BLaER1 treated with 17β-estradiol and CSF1 and Interleukin-3, amounts not matched to agents 10 nM and 100 nM (cell line): Measurements from ENCODE around the gene HOXC4.

Source experiments
- H3K27ac ChIP-seq, 11 experiments: shearing (Covaris generic); formaldehyde crosslinking; 2 replicates each; pipeline ENCODE4 v1.8.1; 2022
- H3K27me3 ChIP-seq, 11 experiments: shearing (Covaris generic); formaldehyde crosslinking; 2 replicates each; pipeline ENCODE4 v1.8.1; 2022
- H3K36me3 ChIP-seq, 11 experiments: shearing (Covaris generic); formaldehyde crosslinking; 2 replicates each; pipeline ENCODE4 v1.8.1; 2022
- H3K4me1 ChIP-seq, 10 experiments: shearing (Covaris generic); formaldehyde crosslinking; 2 replicates each; pipeline ENCODE4 v1.8.1; 2022
- H3K4me2 ChIP-seq, 11 experiments: shearing (Covaris generic); formaldehyde crosslinking; 2 replicates each; pipeline ENCODE4 v1.8.1; 2022
- H3K4me3 ChIP-seq, 10 experiments: shearing (Covaris generic); formaldehyde crosslinking; 2 replicates each; pipeline ENCODE4 v1.8.1; 2022
- H3K9ac ChIP-seq, 11 experiments: shearing (Covaris generic); formaldehyde crosslinking; 2 replicates each; pipeline ENCODE4 v1.8.1; 2022
- H3K9me3 ChIP-seq, 11 experiments: shearing (Covaris generic); formaldehyde crosslinking; replicated peaks in 1 of 11; 2 replicates each; pipeline ENCODE4 v1.8.1; 2022
- H4K20me1 ChIP-seq, 11 experiments: shearing (Covaris generic); formaldehyde crosslinking; 2 replicates each; pipeline ENCODE4 v1.8.1; 2022
- Cebpa-rat ChIP-seq, 11 experiments: shearing (Covaris generic); IDR thresholded peaks; 2 replicates each; pipeline ENCODE4 v1.8.1; 2022

Gene HOXC4

DNA sequence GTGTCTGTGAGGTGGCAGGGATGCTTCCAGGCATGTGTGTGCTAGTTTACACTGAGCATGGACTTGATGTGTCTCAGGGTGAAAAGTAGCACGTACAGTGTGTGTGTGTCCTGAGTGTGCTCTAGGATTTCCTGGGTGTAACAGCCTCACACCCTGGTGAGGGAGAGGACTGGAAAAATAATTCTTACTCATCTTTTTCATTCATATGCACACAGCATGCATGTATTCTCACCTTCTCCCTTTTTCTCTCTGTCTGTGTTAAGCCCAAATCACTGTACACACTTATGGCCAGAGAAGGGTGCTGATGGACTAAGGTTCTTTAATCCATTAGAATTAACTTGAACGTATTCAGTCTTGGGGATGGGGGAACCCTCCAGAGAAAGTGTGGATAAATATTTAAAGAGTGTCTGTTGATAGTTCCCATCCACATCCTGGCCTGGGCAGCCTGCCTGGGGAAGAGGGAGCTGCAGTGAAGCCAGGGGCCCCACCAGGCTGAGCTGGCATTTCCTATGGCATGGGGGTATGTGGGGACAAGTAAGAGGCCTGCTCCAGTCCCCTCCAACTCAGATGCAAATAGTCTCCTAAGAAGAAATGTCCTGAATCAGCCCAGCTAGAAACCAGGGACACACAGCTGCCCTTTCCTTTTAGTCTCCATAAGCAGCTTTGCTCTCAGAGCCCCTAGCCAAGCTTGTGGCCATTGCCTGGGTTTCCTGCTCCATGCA lies 45.9 kb upstream of the HOXC4 start:
- no peak for TF ChIP-seq Cebpa-rat (IDR thresholded peaks at IDR 0.05)
- 0 out of 22 replicates have a peak, but pooled peaks cover 0 to under 1% (median 0%) of the 10 kb centered on the region in 11 experiments for H3K9me3 ChIP-seq
- peaks cover 0 to 93% (median 83%) of the 10 kb centered on the region in 11 experiments; a peak in 18 of 22 replicates for H4K20me1 ChIP-seq
- no peak overlapping the region; a peak in 1 of 22 replicates for H3K4me2 ChIP-seq
- H3K27ac ChIP-seq, result no peak overlapping the region
- H3K27me3 ChIP-seq, result peaks cover 99 to 100% (median 100%) of the 10 kb centered on the region in 11 experiments
- H3K9ac ChIP-seq, result no peak overlapping the region
- H3K4me1 ChIP-seq, result peaks cover 0 to 17% (median 10%) of the 10 kb centered on the region in 10 experiments; a peak in 14 of 20 replicates
- no peak overlapping the region for H3K4me3 ChIP-seq
- H3K36me3 ChIP-seq, result no peaks in the 10 kb centered on the region

DNA sequence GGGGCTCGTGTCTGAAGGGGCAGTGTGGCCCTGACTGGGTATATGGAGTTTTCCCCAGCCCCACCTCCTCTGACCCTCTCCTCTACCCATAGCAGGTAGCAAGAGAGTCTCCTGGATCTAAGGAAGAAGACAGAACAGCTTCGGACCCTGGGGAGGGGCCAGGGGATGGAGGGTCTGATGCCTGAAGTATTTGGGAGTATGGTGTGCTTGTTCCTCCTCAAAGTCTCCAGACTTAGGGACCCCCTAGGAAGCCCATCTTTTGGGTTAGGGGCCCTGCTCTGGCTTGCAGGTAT lies 45.4 kb upstream of the HOXC4 start:
- Histone ChIP-seq H4K20me1 (peaks cover 0 to 93% (median 84%) of the 10 kb centered on the region in 11 experiments; a peak in 18 of 22 replicates), H3K4me2 (no peak overlapping the region), H3K27me3 (peaks cover 99 to 100% (median 100%) of the 10 kb centered on the region in 11 experiments), H3K36me3 (no peaks in the 10 kb centered on the region), H3K4me3 (no peak overlapping the region), H3K9me3 (peaks cover 0 to 5% (median 0%) of the 10 kb centered on the region in 11 experiments; a peak in 3 of 22 replicates), H3K9ac (no peak overlapping the region), H3K4me1 (peaks cover 0 to 17% (median 10%) of the 10 kb centered on the region in 10 experiments; a peak in 14 of 20 replicates), H3K27ac (no peak overlapping the region)
- TF ChIP-seq Cebpa-rat (IDR thresholded peaks at IDR 0.05), result no peak

DNA sequence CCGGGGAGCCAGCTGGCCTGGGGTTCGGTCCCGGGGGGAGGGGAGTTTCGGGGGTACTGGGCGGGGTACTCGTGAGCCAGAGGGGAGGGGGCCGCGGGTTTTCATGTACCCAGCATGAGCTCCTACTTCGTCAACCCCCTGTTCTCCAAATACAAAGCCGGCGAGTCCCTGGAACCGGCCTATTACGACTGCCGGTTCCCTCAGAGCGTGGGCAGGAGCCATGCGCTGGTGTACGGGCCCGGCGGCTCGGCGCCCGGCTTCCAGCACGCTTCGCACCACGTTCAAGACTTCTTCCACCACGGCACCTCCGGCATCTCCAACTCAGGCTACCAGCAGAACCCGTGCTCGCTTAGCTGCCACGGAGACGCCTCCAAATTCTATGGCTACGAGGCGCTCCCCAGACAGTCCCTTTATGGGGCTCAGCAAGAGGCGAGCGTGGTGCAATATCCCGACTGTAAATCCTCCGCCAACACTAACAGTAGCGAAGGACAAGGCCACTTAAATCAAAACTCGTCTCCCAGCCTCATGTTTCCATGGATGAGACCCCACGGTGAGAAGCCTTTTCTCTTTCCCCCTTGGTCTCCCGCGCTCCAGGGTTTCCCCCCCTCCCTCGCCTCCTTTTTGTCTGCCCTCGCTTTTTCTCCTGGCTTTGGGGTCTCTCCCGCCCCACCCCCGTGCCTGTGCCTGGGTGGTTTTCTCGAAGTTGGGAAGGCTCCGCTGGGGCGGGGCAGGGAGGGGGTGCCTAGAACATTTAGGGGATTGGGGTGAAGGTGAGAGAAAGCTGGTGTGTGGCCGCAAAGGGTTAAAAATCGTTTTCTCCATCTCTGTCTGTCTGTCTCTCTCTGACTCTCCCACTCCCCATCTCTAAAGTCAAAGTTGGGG lies 44.2 kb upstream of the HOXC4 start:
- H3K36me3 ChIP-seq, result no peaks in the 10 kb centered on the region
- no peak overlapping the region for H3K27ac ChIP-seq
- H4K20me1 ChIP-seq, result peaks cover 0 to 95% (median 80%) of the 10 kb centered on the region in 11 experiments; a peak in 18 of 22 replicates
- H3K27me3 ChIP-seq, result peaks cover 99 to 100% (median 100%) of the 10 kb centered on the region in 11 experiments
- peaks cover 0 to 17% (median 10%) of the 10 kb centered on the region in 10 experiments; a peak in 14 of 20 replicates for H3K4me1 ChIP-seq
- H3K4me3 ChIP-seq, result no peak overlapping the region
- H3K9ac ChIP-seq, result no peak overlapping the region
- H3K4me2 ChIP-seq, result no peak overlapping the region
- TF ChIP-seq Cebpa-rat (IDR thresholded peaks at IDR 0.05), result no peak
- H3K9me3 ChIP-seq, result peaks cover 0 to 16% (median 0%) of the 10 kb centered on the region in 11 experiments; a peak in 4 of 22 replicates

DNA sequence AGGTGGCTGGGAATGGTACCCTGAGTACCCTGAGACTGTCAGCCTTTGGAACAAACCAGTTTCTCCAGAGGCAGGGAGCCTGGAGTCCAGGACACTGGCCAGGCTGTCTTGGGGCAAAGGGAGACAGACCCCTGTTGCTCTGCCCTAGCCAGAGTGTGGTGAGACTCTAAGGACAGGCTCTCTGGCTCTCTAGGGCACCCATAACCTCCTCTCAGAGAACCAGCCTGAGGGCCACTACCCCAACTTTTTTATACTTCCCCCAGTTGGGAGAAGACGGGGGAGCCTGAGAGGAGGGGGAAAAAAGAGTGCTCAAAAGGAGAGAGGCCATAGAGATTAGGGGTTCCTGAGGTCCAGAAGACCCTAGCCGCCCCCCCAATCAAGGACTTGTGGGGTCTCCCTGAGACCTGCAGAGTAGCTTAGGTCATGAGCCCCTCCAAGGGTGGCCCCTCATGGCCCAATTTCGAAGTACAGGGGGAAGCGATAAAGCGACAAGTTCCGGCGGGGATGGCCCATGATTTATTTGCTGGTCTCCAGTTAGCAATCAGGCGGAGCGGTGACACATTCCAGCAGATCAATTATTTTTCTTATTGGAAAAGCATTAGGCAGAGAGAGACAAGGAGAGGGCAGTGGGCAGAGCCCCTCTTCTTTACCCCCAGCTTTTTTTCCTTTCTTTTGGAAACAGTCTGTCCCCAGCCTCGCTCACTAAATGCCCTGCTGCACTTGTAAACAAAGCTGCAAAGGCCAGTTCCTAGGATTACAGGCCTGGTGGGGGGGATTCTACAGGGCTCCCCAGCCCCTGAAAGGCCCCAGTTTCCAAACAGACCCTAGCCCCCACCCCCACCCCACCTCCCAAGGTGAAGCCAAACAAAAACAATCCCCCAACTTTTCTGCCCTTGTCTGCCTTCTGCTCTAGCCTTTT lies 43.3 kb upstream of the HOXC4 start:
- no peak overlapping the region for H3K4me3 ChIP-seq
- peaks cover 0 to 95% (median 76%) of the 10 kb centered on the region in 11 experiments; a peak in 18 of 22 replicates for H4K20me1 ChIP-seq
- no peak overlapping the region for H3K9ac ChIP-seq
- no peak for TF ChIP-seq Cebpa-rat (IDR thresholded peaks at IDR 0.05)
- no peak overlapping the region for H3K27ac ChIP-seq
- H3K4me2 ChIP-seq, result no peak overlapping the region
- peaks cover 99 to 100% (median 100%) of the 10 kb centered on the region in 11 experiments for H3K27me3 ChIP-seq
- H3K9me3 ChIP-seq, result peaks cover 0 to 22% (median 2%) of the 10 kb centered on the region in 11 experiments; a peak in 7 of 22 replicates
- no peaks in the 10 kb centered on the region for H3K36me3 ChIP-seq
- H3K4me1 ChIP-seq, result peaks cover 0 to 17% (median 10%) of the 10 kb centered on the region in 10 experiments; a peak in 14 of 20 replicates

DNA sequence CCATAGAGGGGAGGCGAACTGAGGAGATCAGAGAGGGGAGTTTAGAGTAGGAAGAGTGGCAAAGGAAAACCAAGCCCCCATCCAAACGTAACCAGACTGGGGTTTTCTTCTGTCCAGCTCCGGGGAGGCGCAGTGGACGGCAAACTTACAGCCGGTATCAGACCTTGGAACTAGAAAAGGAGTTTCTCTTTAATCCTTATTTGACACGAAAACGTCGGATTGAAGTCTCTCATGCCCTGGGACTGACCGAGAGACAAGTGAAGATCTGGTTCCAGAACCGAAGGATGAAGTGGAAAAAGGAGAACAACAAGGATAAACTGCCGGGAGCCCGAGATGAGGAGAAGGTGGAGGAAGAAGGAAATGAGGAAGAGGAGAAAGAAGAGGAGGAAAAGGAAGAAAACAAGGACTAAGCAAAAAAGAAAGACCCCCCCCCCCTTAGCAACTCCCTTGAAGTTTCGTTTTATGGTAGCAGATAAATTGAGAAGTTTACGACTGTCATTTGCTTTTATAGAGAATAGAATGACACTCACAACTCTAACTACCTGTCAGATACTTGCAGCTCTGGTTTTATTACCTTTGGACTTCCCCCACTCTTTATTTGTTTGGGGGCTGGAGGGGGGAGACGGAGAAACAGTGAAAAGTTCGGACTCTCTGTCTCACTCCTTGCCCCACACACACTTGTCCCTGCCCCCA lies 42.5 kb upstream of the HOXC4 start:
- Histone ChIP-seq H4K20me1 (peaks cover 0 to 95% (median 77%) of the 10 kb centered on the region in 11 experiments; a peak in 18 of 22 replicates), H3K27me3 (peaks cover 99 to 100% (median 100%) of the 10 kb centered on the region in 11 experiments), H3K9ac (no peak overlapping the region), H3K4me3 (0 out of 20 replicates have a peak overlapping the region, but pooled peaks of 1 of the 10 experiments have one; percentile 11), H3K36me3 (no peaks in the 10 kb centered on the region), H3K9me3 (peaks cover 0 to 28% (median 5%) of the 10 kb centered on the region in 11 experiments; a peak in 8 of 22 replicates), H3K27ac (no peak overlapping the region), H3K4me2 (peak overlapping the region in 2 of 11 experiments; percentile 6 to 40; a peak in 2 of 22 replicates), H3K4me1 (peaks cover 0 to 15% (median 9%) of the 10 kb centered on the region in 10 experiments; a peak in 14 of 20 replicates)
- no peak for TF ChIP-seq Cebpa-rat (IDR thresholded peaks at IDR 0.05)

DNA sequence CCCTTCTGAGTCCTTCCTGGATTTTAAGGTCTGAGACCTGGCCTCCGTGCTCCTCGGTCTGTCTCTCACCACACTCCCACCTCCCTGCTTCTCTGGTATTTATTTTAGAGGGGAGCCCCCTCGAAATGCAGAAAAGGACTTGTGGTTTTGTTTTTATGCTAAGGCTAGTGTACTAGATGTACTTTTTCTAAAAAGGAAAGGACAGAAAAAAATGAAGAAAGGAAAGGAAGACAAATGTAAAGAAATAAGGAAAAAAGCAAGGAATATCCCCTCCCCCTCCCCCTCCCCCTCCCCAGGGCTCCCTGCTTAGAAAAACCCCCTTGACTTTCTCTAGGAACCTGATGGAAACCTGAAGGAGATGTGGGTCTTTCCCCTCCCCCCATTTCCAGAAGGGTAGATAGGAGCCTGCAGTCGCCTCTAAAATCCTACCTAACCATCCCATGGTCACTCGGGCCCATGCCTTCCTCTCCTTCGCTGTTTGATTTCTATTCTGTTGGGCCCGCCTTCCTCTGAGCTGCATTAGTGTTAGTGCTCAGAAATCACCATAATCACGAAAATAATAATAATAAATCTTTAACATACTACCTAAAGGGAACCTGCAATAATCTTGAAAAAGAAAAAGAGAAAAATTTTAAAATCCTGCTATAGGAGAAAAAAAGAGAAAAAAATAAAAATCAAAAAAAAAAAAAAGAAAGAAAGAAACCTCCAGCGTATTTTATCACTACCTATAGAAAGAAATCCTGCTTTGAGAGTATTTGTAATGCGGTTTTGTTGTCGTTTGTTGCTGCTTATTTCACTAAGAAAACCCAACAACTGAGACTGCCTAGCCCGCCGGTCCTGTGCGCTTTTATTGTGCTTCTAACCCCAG lies 41.7 kb upstream of the HOXC4 start:
- TF ChIP-seq Cebpa-rat (IDR thresholded peaks at IDR 0.05), result no peak
- H3K9ac ChIP-seq, result no peak overlapping the region
- H3K4me1 ChIP-seq, result peaks cover 0 to 8% (median 1%) of the 10 kb centered on the region in 10 experiments; a peak in 7 of 20 replicates
- peaks cover 99 to 100% (median 100%) of the 10 kb centered on the region in 11 experiments for H3K27me3 ChIP-seq
- peaks cover 0 to 29% (median 5%) of the 10 kb centered on the region in 11 experiments; a peak in 8 of 22 replicates for H3K9me3 ChIP-seq
- H3K4me2 ChIP-seq, result peak overlapping the region in 2 of 11 experiments; percentile 6 to 40; a peak in 2 of 22 replicates
- 0 out of 20 replicates have a peak overlapping the region, but pooled peaks of 1 of the 10 experiments have one; percentile 11 for H3K4me3 ChIP-seq
- peaks cover 0 to 89% (median 70%) of the 10 kb centered on the region in 11 experiments; a peak in 18 of 22 replicates for H4K20me1 ChIP-seq
- no peak overlapping the region for H3K27ac ChIP-seq
- H3K36me3 ChIP-seq, result no peaks in the 10 kb centered on the region
